DOHH2 (cell line): ENCODE measurements around the gene DMD.

ENCODE experiments used
- EZH2phosphoT487 ChIP-seq: fragments of 200-600 bp; sonication (generic); IDR thresholded peaks from 2 replicates; pipeline ENCODE4 v1.6.1; 2017; ENCODE audit warnings: borderline replicate concordance, mild to moderate bottlenecking, antibody characterized with exemption, low read length, moderate library complexity, mixed read lengths
- TF ChIP-seq, protein P1 (sequence below): fragments of 200-600 bp; sonication (generic); IDR thresholded peaks from one replicate; pipeline ENCODE4 v1.5.1; 2014; ENCODE audit warnings: antibody characterized with exemption, mild to moderate bottlenecking, low read depth, low read length; ENCODE audit not compliant: poor library complexity, severe bottlenecking

DNA sequence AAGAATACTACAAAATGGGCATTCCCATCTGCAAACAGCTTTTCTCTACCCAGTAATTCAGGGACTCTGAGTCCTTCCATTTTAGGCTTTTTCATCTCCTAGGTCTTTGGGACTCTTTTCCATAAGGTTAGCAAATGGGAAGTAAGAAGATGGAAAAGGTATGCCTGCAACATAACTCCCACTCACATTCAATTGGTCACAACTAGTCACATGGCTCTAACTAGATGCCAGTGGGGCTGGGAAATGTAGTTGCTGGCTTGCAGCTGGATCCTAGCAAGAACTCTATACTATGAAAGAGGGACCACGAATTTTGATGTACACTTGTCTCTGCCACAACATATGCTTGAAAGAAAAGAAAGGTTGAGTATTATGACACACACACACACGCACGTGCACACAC lies 1184.6 kb downstream of the DMD start:
- TF ChIP-seq, protein P1, sequence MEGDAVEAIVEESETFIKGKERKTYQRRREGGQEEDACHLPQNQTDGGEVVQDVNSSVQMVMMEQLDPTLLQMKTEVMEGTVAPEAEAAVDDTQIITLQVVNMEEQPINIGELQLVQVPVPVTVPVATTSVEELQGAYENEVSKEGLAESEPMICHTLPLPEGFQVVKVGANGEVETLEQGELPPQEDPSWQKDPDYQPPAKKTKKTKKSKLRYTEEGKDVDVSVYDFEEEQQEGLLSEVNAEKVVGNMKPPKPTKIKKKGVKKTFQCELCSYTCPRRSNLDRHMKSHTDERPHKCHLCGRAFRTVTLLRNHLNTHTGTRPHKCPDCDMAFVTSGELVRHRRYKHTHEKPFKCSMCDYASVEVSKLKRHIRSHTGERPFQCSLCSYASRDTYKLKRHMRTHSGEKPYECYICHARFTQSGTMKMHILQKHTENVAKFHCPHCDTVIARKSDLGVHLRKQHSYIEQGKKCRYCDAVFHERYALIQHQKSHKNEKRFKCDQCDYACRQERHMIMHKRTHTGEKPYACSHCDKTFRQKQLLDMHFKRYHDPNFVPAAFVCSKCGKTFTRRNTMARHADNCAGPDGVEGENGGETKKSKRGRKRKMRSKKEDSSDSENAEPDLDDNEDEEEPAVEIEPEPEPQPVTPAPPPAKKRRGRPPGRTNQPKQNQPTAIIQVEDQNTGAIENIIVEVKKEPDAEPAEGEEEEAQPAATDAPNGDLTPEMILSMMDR, result no peak
- no peak for TF ChIP-seq EZH2phosphoT487
